Thoracic aorta (tissue), 2 donors: ENCODE results near the gene PBRM1. TPM values are rescaled to one million over a fixed set of nuclear protein-coding genes. Genes with fewer than 3 reads are reported as not detected.

Experiments used
- ATAC-seq: fragments of 150-250 bp; one replicate; pipeline ENCODE4 v1.8.0; 2017; ENCODE audit warnings: low read depth; ENCODE audit not compliant: insufficient number of reproducible peaks, low FRiP score
- DNase-seq: peaks from one replicate; pipeline ENCODE4 v3.0.0-alpha.2; 2020; ENCODE audit warnings: low spot score
- H3K27ac ChIP-seq, 2 donors: fragments of 200-600 bp; sonication (generic); 1 replicate in 1 of 2; 2 replicates in 1 of 2; pipeline ENCODE4 v1.5.1; 2016; ENCODE audit warnings: mild to moderate bottlenecking in 2 of 2, moderate library complexity in 2 of 2
- H3K27me3 ChIP-seq: fragments of 200-600 bp; sonication (generic); replicated peaks from 2 replicates; pipeline ENCODE4 v1.6.0; 2016; ENCODE audit warnings: mild to moderate bottlenecking; ENCODE audit not compliant: insufficient read depth
- H3K36me3 ChIP-seq: fragments of 200-600 bp; sonication (generic); one replicate; pipeline ENCODE4 v1.5.1; 2016
- H3K4me1 ChIP-seq, 2 donors: fragments of 200-600 bp; sonication (generic); 1 replicate in 1 of 2; 2 replicates in 1 of 2; pipeline versions ENCODE4 v1.5.1 to v1.6.0; 2016; ENCODE audit warnings: low read depth in 2 of 2, mild to moderate bottlenecking in 1 of 2; ENCODE audit not compliant: control insufficient read depth in 1 of 2
- H3K4me3 ChIP-seq: fragments of 200-600 bp; sonication (generic); 2 replicates; pipeline ENCODE4 v1.5.1; 2016; ENCODE audit warnings: mild to moderate bottlenecking
- H3K9me3 ChIP-seq: fragments of 200-600 bp; sonication (generic); 2 replicates; pipeline ENCODE4 v1.5.1; 2016
- CTCF ChIP-seq: fragments of 200-600 bp; sonication (generic); IDR thresholded peaks from one replicate; pipeline ENCODE4 v1.5.1; 2019; ENCODE audit warnings: antibody characterized with exemption
- total RNA-seq, 2 donors: library from RNA; depleted of rRNA; stranded (reverse); fragments of >200 nt; gene quantifications; one replicate each; pipeline versions ENCODE4 v1.1.0 to v1.2.3, GENCODE V29; 2016

The PBRM1 gene
- total RNA-seq, 2 donors from 2014 or later = 84.5 to 87.2 TPM

GRCh38 chr3:52546111-52546901 is 139.4 kb downstream of the PBRM1 start:
- DNase-seq = no peak
- no peak for TF ChIP-seq CTCF
- ATAC-seq = no peak
- Histone ChIP-seq H3K4me1 (no peaks in the 10 kb centered on the region), H3K9me3 (no peaks in the 10 kb centered on the region), H3K4me3 (no peak overlapping the region), H3K36me3 (peaks cover 24% of the 10 kb centered on the region), H3K27ac (no peak overlapping the region), H3K27me3 (no peaks in the 10 kb centered on the region)

- ATAC-seq = no peak
- TF ChIP-seq CTCF = no peak
- Histone ChIP-seq H3K4me3 (no peak overlapping the region), H3K27me3 (no peaks in the 10 kb centered on the region), H3K9me3 (no peaks in the 10 kb centered on the region), H3K27ac (no peak overlapping the region), H3K4me1 (peaks cover 0 to 4% of the 10 kb centered on the region in 2 donors), H3K36me3 (peaks cover 15% of the 10 kb centered on the region)
- DNase-seq = no peak
These were observed 140.8 kb downstream of the PBRM1 start for GRCh38 chr3:52544937-52545336.

GRCh38 chr3:52541050-52541449 is 144.7 kb downstream of the PBRM1 start:
- peaks cover 13 to 30% of the 10 kb centered on the region in 2 donors for H3K4me1 ChIP-seq
- H3K36me3 ChIP-seq = no peaks in the 10 kb centered on the region
- no peak overlapping the region for H3K27ac ChIP-seq
- H3K4me3 ChIP-seq = no peak overlapping the region
- no peaks in the 10 kb centered on the region for H3K27me3 ChIP-seq
- H3K9me3 ChIP-seq = no peaks in the 10 kb centered on the region
- DNase-seq (no peak), ATAC-seq (no peak)
- TF ChIP-seq CTCF = no peak

GRCh38 chr3:52539010-52539653 is 146.6 kb downstream of the PBRM1 start:
- Histone ChIP-seq H3K27ac (no peak overlapping the region), H3K4me1 (peaks cover 19 to 48% of the 10 kb centered on the region in 2 donors), H3K9me3 (no peaks in the 10 kb centered on the region), H3K27me3 (no peaks in the 10 kb centered on the region), H3K36me3 (no peaks in the 10 kb centered on the region), H3K4me3 (no peak overlapping the region)
- TF ChIP-seq CTCF = no peak
- no peak for ATAC-seq
- no peak for DNase-seq

- no peak for DNase-seq
- peak overlapping the region; percentile 76 to 91 for H3K27ac ChIP-seq
- H3K4me1 ChIP-seq = peaks cover 19 to 55% of the 10 kb centered on the region in 2 donors
These were observed 147.8 kb downstream of the PBRM1 start for GRCh38 chr3:52537726-52538421.

More at GRCh38 chr3:52537726-52538421, 147.8 kb downstream of the PBRM1 start:
- TF ChIP-seq CTCF = no peak
- no peaks in the 10 kb centered on the region for H3K9me3 ChIP-seq
- no peaks in the 10 kb centered on the region for H3K27me3 ChIP-seq
- no peaks in the 10 kb centered on the region for H3K36me3 ChIP-seq
- no peak for ATAC-seq
- H3K4me3 ChIP-seq = peak overlapping the region; percentile 78
